GM06990 (cell line): ENCODE data around the gene SPTB.
"Not testable (repeated sequence)": the region's sequence is repeated elsewhere in the genome, so short reads cannot be mapped to it uniquely, and the experiment has no call there.

Experiments
- DNase-seq: peaks from one replicate; pipeline ENCODE4 v3.0.0-alpha.2; 2011; ENCODE audit not compliant: insufficient read length; ENCODE audit errors: extremely low read depth
- H3K27me3 ChIP-seq: replicated peaks from 2 replicates; pipeline ENCODE4 v1.6.0; 2011; ENCODE audit warnings: low read length; ENCODE audit not compliant: control insufficient read depth, insufficient read depth
- H3K36me3 ChIP-seq: 2 replicates; pipeline ENCODE4 v1.5.1; 2011; ENCODE audit warnings: low read length; ENCODE audit not compliant: control insufficient read depth, insufficient read depth
- H3K4me3 ChIP-seq: replicated peaks from 2 replicates; pipeline ENCODE4 v1.5.1; 2011; ENCODE audit warnings: low read depth, mild to moderate bottlenecking, control low read depth, low read length
- TF ChIP-seq, protein P1 (sequence below): IDR thresholded peaks from 2 replicates; pipeline ENCODE4 v1.5.1; 2011; ENCODE audit warnings: low read length, control low read depth, mild to moderate bottlenecking, inconsistent platforms; ENCODE audit not compliant: insufficient read depth, poor library complexity, severe bottlenecking

Gene SPTB

DNA sequence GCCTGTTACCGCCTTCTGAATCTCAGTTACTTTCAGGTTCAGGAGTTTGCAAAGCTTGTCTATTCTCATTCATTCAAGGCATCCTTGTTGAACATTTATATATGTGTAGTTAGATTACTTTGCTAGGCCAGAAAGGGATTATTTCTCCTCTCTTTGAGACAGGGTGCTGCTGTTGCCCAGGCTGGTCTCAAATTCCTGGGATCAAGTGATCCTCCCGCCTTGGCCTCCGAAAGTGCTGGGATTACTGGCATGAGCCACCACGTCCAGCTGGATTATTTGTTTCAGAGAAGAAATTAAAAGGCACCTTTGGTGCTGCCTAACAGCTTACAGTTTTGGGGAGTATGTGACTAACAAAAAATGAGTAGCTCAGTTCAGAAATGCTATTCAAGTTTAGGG is 35.3 kb upstream of the SPTB start:
- no peak for DNase-seq
- H3K36me3 ChIP-seq = peaks cover 1% of the 10 kb centered on the region; the same call in 1 of the 2 replicates
- H3K27me3 ChIP-seq = no peaks in the 10 kb centered on the region
- TF ChIP-seq, protein P1, sequence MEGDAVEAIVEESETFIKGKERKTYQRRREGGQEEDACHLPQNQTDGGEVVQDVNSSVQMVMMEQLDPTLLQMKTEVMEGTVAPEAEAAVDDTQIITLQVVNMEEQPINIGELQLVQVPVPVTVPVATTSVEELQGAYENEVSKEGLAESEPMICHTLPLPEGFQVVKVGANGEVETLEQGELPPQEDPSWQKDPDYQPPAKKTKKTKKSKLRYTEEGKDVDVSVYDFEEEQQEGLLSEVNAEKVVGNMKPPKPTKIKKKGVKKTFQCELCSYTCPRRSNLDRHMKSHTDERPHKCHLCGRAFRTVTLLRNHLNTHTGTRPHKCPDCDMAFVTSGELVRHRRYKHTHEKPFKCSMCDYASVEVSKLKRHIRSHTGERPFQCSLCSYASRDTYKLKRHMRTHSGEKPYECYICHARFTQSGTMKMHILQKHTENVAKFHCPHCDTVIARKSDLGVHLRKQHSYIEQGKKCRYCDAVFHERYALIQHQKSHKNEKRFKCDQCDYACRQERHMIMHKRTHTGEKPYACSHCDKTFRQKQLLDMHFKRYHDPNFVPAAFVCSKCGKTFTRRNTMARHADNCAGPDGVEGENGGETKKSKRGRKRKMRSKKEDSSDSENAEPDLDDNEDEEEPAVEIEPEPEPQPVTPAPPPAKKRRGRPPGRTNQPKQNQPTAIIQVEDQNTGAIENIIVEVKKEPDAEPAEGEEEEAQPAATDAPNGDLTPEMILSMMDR = no peak
- peak overlapping the region; percentile 87 for H3K4me3 ChIP-seq

DNA sequence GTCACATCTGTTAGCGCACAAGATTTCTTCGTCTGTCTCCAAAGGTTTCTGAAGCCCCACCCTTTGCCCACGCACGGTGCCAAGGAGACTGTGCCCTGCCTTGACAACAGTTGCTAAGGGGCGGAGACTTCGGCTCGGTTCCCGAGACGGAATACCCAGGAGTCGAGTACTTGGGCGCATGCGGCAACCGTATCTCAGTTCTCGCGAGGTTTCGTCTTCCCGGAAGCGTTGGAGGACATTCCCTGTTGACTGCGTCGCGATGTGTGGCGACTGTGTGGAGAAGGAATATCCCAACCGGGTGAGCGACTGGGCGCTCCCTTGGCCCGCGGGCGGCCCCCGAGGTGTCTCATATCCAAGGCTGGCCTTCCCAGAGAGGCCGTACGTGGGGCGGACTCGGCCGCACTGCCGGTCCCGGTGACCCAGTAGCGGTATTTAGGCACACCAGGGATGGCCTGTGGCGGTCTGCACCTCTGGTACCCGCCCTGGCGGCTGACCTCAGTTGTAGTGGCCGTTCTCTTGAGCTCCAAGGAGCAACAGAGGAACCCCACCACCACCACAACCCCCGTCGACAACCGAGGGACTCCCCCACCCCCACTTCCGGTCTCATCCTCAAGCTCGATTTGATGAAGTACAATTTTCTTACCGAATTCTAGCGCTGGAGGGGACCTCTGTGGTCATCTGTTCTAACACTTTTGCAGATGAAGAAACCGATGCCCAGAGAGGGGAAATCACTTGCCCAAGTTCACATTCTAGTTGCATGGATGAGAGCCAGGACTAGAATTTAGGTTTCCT is 34.7 kb upstream of the SPTB start, which contains the start of gene CHURC1:
CHURC1 (plus strand) TSS at position 219 of the 792 bp plus-strand sequence; CDS start at position 260, 41 bp downstream.
- TF ChIP-seq, protein P1 = no peak
- peak; percentile 88 for DNase-seq
- Histone ChIP-seq H3K27me3 (no peaks in the 10 kb centered on the region), H3K36me3 (peaks cover 1% of the 10 kb centered on the region; the same call in 1 of the 2 replicates), H3K4me3 (peak within 1 kb of the TSS; percentile 87)

DNA sequence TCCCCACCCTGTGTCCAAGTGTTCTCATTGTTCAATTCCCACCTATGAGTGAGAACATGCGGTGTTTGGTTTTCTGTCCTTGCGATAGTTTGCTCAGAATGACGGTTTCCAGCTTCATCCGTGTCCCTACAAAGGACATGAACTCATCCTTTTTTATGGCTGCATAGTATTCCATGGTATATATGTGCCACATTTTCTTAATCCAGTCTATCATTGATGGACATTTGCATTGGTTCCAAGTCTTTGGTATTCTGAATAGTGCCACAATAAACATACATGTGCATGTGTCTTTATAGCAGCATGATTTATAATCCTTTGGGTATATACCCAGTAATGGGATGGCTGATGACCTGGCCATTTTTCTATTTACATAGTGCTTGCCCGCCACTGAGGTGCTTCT is 33.8 kb upstream of the SPTB start:
- H3K36me3 ChIP-seq, H3K4me3 ChIP-seq, DNase-seq, H3K27me3 ChIP-seq: not testable (repeated sequence)

DNA sequence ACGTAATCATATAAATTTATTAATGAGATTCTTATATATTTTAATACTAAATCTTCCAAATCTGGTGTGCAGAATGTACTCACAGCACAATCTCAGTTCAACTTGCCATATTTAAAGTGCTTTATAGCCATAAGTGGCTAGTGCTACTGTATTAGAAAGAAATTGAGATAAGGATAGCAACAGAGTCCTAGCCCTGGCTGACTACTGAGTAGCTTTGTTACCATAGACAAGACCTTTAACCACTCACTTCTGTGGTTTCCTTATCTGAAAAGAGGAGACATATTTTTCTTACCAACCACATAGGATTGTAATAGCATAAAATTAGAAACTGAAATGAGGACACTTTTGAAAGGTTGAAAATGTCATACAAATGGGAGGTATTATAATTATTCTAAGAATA is 32.6 kb upstream of the SPTB start:
- no peaks in the 10 kb centered on the region for H3K36me3 ChIP-seq
- H3K27me3 ChIP-seq = no peaks in the 10 kb centered on the region
- no peak overlapping the region for H3K4me3 ChIP-seq
- TF ChIP-seq, protein P1 = no peak
- no peak for DNase-seq

DNA sequence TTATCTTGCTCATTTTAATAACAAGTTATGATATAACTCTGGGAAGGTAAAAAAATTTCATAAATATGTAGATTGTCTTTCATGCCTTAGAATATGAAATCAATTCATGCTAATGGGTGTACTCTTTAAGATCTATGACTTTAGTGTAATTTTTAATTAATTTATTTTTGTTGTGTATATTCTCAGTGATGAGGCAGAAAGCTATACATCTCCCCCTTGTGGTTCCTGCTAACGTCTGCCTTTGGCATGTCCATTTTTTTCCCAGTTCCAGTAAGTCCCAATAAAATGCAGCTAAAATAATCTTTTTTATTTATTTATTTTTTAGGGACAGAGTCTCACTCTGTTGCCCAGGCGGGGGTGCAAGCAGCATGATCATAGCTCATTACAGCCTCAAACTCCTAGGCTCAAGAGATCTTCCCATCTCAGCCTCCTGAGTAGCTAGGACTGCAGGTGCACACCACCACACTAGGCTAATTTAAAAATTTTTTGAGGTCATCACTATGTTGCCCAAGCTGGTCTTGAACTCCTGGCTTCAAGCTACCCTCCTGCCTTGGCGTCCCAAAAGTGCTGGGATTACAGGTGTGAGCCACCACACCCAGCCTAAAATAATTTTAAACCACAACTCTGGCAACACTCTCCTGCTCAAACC is 31.3 kb upstream of the SPTB start:
- no peaks in the 10 kb centered on the region for H3K36me3 ChIP-seq
- DNase-seq = no peak

DNA sequence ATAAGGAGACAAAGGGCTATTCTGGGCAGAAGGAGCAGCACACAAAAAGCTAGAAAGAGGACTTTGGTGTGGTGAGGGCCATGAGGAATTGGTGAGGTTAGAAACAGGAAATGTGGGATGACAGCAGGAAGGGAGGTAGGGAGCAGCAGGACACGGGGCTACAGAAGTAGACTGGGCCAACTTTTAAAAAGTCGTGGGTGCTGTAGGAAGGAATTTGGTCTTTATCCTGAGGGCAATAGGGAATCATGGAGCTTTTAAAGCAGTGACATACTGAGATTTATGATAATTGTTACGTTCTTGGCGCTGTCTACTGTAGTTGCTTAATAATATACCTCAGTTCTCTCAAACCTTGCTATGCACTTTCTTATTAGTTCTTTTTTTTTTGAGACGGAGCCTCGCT is 26.3 kb upstream of the SPTB start:
- no peak for DNase-seq
- Histone ChIP-seq H3K36me3 (no peaks in the 10 kb centered on the region), H3K4me3 (no peak overlapping the region), H3K27me3 (no peaks in the 10 kb centered on the region; the same call in 1 of the 2 replicates)
- TF ChIP-seq, protein P1 = no peak

More for the DNA sequence above, 31.3 kb upstream of the SPTB start:
- TF ChIP-seq, protein P1 = peak; percentile 60
- Histone ChIP-seq H3K27me3 (no peaks in the 10 kb centered on the region), H3K4me3 (no peak overlapping the region)
